ENCODE results near the gene COLGALT1.

The COLGALT1 gene

GRCh38 chr19:17629760-17630159 lies 74.3 kb downstream of the COLGALT1 start:
- H3K36me3 ChIP-seq (ENCODE audit: control insufficient read depth in 2 of 2, insufficient read depth in 1 of 2, low read length in 2 of 2): no peaks in the 10 kb centered on the region
- ChIA-PET POLR2A (no interaction called here), CTCF (interaction anchor here (0.6 kb wide), 1 partner anchor 29 kb away, joined by 3 read pairs; no protein-coding TSS in a partner anchor)
- TF ChIP-seq SETDB1 (IDR thresholded peaks at IDR 0.05; ENCODE audit: insufficient read length, low read length): no peak
- peak; percentile 71 for TF ChIP-seq ATF2 (tag by site-specific recombination; IDR thresholded peaks at IDR 0.05; ENCODE audit: low read depth)
- TF ChIP-seq GLI4 (tag by site-specific recombination; IDR thresholded peaks at IDR 0.05): 0 out of 2 replicates have a peak, but pooled peaks have one; percentile 29
- 0 out of 2 replicates have a peak, but pooled peaks have one; percentile 14 for TF ChIP-seq ZNF398 (tag by site-specific recombination; IDR thresholded peaks at IDR 0.05)
- TF ChIP-seq ZNF600 (tag by site-specific recombination; IDR thresholded peaks at IDR 0.05): 0 out of 2 replicates have a peak, but pooled peaks have one; percentile 26
- TF ChIP-seq ZNF169 (tag by site-specific recombination; IDR thresholded peaks at IDR 0.05): 0 out of 2 replicates have a peak, but pooled peaks have one; percentile 24
- H3K4me3 ChIP-seq (ENCODE audit: low read depth, low read length): no peak overlapping the region
- H3K9me3 ChIP-seq (ENCODE audit: control insufficient read depth, insufficient read depth, low read depth, low read length): no peaks in the 10 kb centered on the region
- H3K4me1 ChIP-seq (ENCODE audit: control insufficient read depth, insufficient read depth, low read length): no peaks in the 10 kb centered on the region
- no peak overlapping the region for H3K27ac ChIP-seq (ENCODE audit: extremely low read depth, low read depth, low read length)

- ChIA-PET POLR2A (no interaction called here), CTCF (no interaction called here)
- TF ChIP-seq ZNF350 (tag by site-specific recombination; IDR thresholded peaks at IDR 0.05) (no peak), SETDB1 (IDR thresholded peaks at IDR 0.05; ENCODE audit: insufficient read length, low read length) (no peak)
- H3K4me3 ChIP-seq (ENCODE audit: low read depth, low read length): no peak overlapping the region
- H3K9me3 ChIP-seq (ENCODE audit: control insufficient read depth, insufficient read depth, low read depth, low read length): no peaks in the 10 kb centered on the region
- H3K4me1 ChIP-seq (ENCODE audit: control insufficient read depth, insufficient read depth, low read length): no peaks in the 10 kb centered on the region
- H3K36me3 ChIP-seq (ENCODE audit: control insufficient read depth in 2 of 2, insufficient read depth in 1 of 2, low read length in 2 of 2): no peaks in the 10 kb centered on the region
- H3K27ac ChIP-seq (ENCODE audit: extremely low read depth, low read depth, low read length): no peak overlapping the region
Observed at GRCh38 chr19:17632577-17632976, 77.1 kb downstream of the COLGALT1 start.
